HG03139 (cell line): ENCODE data around the gene KCTD11.

ENCODE experiments used
- ATAC-seq: cut with Tn5 transposase; IDR thresholded peaks from one replicate; pipeline ENCODE4 v1.9.1; 2021; ENCODE audit not compliant: unreplicated experiment

KCTD11 gene

GRCh38 chr17:7403043-7403726 lies 51.2 kb downstream of the KCTD11 start:
- ATAC-seq = no peak

- ATAC-seq = no peak
These were observed 51.7 kb downstream of the KCTD11 start for GRCh38 chr17:7403727-7403976.

- ATAC-seq = peak; percentile 89
These were observed 52.2 kb downstream of the KCTD11 start, which contains the start of gene TMEM256 for GRCh38 chr17:7403977-7404736. TMEM256 (minus strand) TSS chr17:7404097; CDS start chr17:7404084, 13 bp downstream.
